Keratinocyte (primary cell): ENCODE measurements around the gene LCK. TPM values are rescaled to one million over a fixed set of nuclear protein-coding genes. Genes with fewer than 3 reads are reported as not detected.
A peak's percentile ranks its signal among the peaks of the same experiment; 100 is the strongest.
"Not testable (repeated sequence)": the region's sequence is repeated elsewhere in the genome, so short reads cannot be mapped to it uniquely, and the experiment has no call there.

Source experiments
- DNase-seq: peaks from one replicate; pipeline ENCODE4 v3.0.0-alpha.2; 2011; ENCODE audit warnings: low read depth, missing footprints, low spot score
- FAIRE-seq: peaks from 2 replicates; lab custom pipeline; 2011; peaks lifted over from hg19 to GRCh38; lab: Jason Lieb, UNC
- H2AFZ ChIP-seq: 2 replicates; pipeline ENCODE4 v1.6.0; 2012; ENCODE audit warnings: low read length, control low read depth, inconsistent platforms; ENCODE audit not compliant: control insufficient read depth
- H3K27ac ChIP-seq: 2 replicates; pipeline ENCODE4 v1.5.1; 2011; ENCODE audit warnings: low read length; ENCODE audit not compliant: control insufficient read depth, insufficient read depth
- H3K27me3 ChIP-seq: 3 replicates; pipeline ENCODE4 v1.6.0; 2011; ENCODE audit warnings: low read length; ENCODE audit not compliant: control insufficient read depth, insufficient read depth; ENCODE audit errors: extremely low read depth
- H3K36me3 ChIP-seq, 2 experiments: 2 replicates in 1 of 2; 3 replicates in 1 of 2; pipeline ENCODE4 v1.5.1; 2011; ENCODE audit warnings: low read length in 2 of 2, mild to moderate bottlenecking in 1 of 2; ENCODE audit not compliant: control insufficient read depth in 2 of 2, insufficient read depth in 2 of 2; ENCODE audit errors: extremely low read depth in 1 of 2
- H3K4me1 ChIP-seq: 3 replicates; pipeline ENCODE4 v1.5.1; 2011; ENCODE audit warnings: low read length; ENCODE audit not compliant: control insufficient read depth, insufficient read depth; ENCODE audit errors: extremely low read depth
- H3K4me2 ChIP-seq: 3 replicates; pipeline ENCODE4 v1.6.0; 2011; ENCODE audit warnings: low read depth, low read length; ENCODE audit not compliant: control insufficient read depth, insufficient read depth; ENCODE audit errors: extremely low read depth
- H3K4me3 ChIP-seq, 3 experiments: fragments of 200-600 bp in 1 of 3; sonication (generic) in 1 of 3; 2 replicates in 2 of 3; 3 replicates in 1 of 3; pipeline ENCODE4 v1.5.1; 2011 to 2016; ENCODE audit warnings: low read length in 3 of 3, mild to moderate bottlenecking in 3 of 3, control low read depth in 2 of 3, inconsistent platforms in 1 of 3, low read depth in 1 of 3, mixed read lengths in 1 of 3, mixed run types in 1 of 3, moderate library complexity in 1 of 3; ENCODE audit not compliant: control insufficient read depth in 2 of 3, insufficient read depth in 2 of 3; ENCODE audit errors: extremely low read depth in 1 of 3
- H3K79me2 ChIP-seq: 2 replicates; pipeline ENCODE4 v1.6.0; 2012; ENCODE audit warnings: low read length; ENCODE audit not compliant: control insufficient read depth, insufficient read depth
- H3K9ac ChIP-seq: 3 replicates; pipeline ENCODE4 v1.6.0; 2011; ENCODE audit warnings: low read length; ENCODE audit not compliant: control insufficient read depth, insufficient read depth; ENCODE audit errors: extremely low read depth
- H3K9me1 ChIP-seq: 3 replicates; pipeline ENCODE4 v1.6.0; 2011; ENCODE audit warnings: low read length; ENCODE audit not compliant: control insufficient read depth, insufficient read depth; ENCODE audit errors: extremely low read depth
- H3K9me3 ChIP-seq: 2 replicates; pipeline ENCODE4 v1.5.1; 2012; ENCODE audit warnings: low read depth, low read length; ENCODE audit not compliant: control insufficient read depth
- H4K20me1 ChIP-seq: 3 replicates; pipeline ENCODE4 v1.6.0; 2011; ENCODE audit warnings: low read length; ENCODE audit not compliant: control insufficient read depth, insufficient read depth; ENCODE audit errors: extremely low read depth
- EZH2 ChIP-seq: IDR thresholded peaks from one replicate; pipeline ENCODE4 v1.6.1; 2012; ENCODE audit warnings: inconsistent platforms, mild to moderate bottlenecking, low read length, moderate library complexity
- dilution Hi-C: fragments of 300-500 bp; cut with MboI; formaldehyde crosslinking; loops from one replicate; pipeline ENCODE4 v1.7.0; 2020; ENCODE audit warnings: low sequenced_read_pairs; ENCODE audit not compliant: extremely low pct_ligation_motif_present
- polyA plus RNA-seq, 5 experiments: library from polyadenylated mRNA; depleted of rRNA in 3 of 5; stranded (reverse) in 3 of 5; stranded (forward) in 1 of 5; unstranded in 1 of 5; fragments of >200 nt; gene quantifications; 1 replicate in 1 of 5; 2 replicates in 3 of 5; 3 replicates in 1 of 5; pipeline versions ENCODE4 v1.2.1 to v1.2.3, GENCODE V29; 2011 to 2012; ENCODE audit warnings: missing spikeins in 2 of 5, low read depth in 1 of 5, low replicate concordance in 1 of 5
- TF ChIP-seq, protein P1 (sequence below), 3 experiments: IDR thresholded peaks in 1 of 3; conservative IDR thresholded peaks in 1 of 3; optimal IDR thresholded peaks in 1 of 3; 2 replicates in 2 of 3; 3 replicates in 1 of 3; pipeline versions ENCODE3 to v1.5.1; 2011; ENCODE audit warnings: low read length in 3 of 3, mild to moderate bottlenecking in 3 of 3, moderate library complexity in 2 of 3, control low read depth in 1 of 3, inconsistent platforms in 1 of 3; ENCODE audit not compliant: insufficient read depth in 2 of 3; ENCODE audit errors: extremely low read depth in 1 of 3

The LCK gene
- polyA plus RNA-seq, 1 donor (not counting 4 experiments of a cell fraction or from before 2014, with no cell fraction given): 0.16 TPM

DNA sequence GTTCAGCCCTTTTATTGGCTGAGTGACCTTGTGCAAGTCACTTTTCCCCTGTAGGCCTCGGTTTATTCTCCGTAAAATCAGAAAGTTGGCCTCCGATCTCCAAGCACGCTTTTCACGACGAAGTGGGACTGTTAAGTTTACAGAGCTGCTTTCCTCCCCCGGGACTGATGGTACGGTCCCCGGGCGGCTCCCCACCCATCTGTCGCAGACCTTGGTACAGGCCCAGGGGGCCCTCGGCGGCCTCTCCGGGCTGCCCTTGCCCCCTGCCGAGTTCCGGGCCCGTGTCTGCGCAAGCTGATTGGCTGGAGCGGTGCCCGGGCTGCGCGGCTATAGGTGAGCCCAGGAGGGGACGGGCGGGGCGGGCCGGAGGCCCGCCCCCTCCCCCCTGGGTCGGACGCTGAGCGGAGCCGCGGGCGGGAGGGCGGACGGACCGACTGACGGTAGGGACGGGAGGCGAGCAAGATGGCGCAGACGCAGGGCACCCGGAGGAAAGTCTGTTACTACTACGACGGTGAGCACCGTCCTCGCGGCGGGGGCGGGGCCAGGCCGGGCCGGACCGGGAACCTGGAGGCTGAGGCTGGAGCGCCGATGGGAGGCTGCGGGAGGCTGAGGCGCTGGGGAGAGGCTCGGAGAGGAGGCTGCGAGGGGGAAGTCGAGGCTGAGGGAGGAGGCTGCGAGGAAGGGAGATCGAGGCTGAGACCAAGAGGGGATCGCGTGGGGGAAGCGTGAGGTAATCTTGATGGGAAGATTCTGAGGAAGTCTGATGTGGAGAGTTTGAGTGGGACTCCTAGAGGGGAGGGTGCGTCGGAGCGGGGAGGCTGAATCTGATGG is 40.9 kb downstream of the LCK start, which contains the start of gene HDAC1:
HDAC1 (plus strand) TSS at position 376 of the 831 bp plus-strand sequence; CDS start at position 463, 87 bp downstream.
- Histone ChIP-seq H3K4me2 (peak within 1 kb of the TSS; percentile 94), H3K27ac (peak within 1 kb of the TSS; percentile 93), H3K9ac (peak within 1 kb of the TSS; percentile 92), H3K36me3 (no peaks in the 10 kb centered on the region), H3K4me1 (peaks cover 13% of the 10 kb centered on the region), H3K9me3 (no peaks in the 10 kb centered on the region), H3K4me3 (peak within 1 kb of the TSS; percentile 81 to 92 (median 85)), H3K27me3 (no peaks in the 10 kb centered on the region), H3K9me1 (no peaks in the 10 kb centered on the region), H4K20me1 (no peaks in the 10 kb centered on the region), H3K79me2 (peaks cover 43% of the 10 kb centered on the region), H2AFZ (peak within 1 kb of the TSS; percentile 96)
- TF ChIP-seq EZH2: no peak
- TF ChIP-seq, protein P1, sequence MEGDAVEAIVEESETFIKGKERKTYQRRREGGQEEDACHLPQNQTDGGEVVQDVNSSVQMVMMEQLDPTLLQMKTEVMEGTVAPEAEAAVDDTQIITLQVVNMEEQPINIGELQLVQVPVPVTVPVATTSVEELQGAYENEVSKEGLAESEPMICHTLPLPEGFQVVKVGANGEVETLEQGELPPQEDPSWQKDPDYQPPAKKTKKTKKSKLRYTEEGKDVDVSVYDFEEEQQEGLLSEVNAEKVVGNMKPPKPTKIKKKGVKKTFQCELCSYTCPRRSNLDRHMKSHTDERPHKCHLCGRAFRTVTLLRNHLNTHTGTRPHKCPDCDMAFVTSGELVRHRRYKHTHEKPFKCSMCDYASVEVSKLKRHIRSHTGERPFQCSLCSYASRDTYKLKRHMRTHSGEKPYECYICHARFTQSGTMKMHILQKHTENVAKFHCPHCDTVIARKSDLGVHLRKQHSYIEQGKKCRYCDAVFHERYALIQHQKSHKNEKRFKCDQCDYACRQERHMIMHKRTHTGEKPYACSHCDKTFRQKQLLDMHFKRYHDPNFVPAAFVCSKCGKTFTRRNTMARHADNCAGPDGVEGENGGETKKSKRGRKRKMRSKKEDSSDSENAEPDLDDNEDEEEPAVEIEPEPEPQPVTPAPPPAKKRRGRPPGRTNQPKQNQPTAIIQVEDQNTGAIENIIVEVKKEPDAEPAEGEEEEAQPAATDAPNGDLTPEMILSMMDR (optimal IDR thresholded peaks at IDR 0.05 in 1 of 3, IDR thresholded peaks at IDR 0.05 in 1 of 3, conservative IDR thresholded peaks at IDR 0.05 in 1 of 3; ENCODE audit: extremely low read depth in 1 of 3, insufficient read depth in 2 of 3, low read length in 3 of 3): no peak
- peak; percentile 77 for DNase-seq
- dilution Hi-C loops: no loop called here
- FAIRE-seq: no peak

DNA sequence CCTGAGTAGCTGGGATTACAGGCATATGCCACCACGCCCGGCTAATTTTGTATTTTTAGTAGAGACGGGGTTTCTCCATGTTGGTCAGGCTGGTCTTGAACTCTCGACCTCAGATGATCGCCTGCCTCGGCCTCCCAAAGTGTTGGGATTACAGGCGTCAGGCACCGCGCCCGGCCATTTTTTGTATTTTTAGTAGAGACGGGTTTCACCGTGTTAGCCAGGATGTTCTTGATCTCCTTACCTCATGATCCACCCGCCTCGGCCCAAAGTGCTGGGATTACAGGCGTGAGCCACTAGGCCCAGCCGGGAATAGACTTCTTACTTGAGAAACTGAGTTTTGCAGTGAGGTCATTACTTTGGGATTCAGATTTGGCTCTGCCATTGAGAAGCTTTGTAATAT is 47.1 kb downstream of the LCK start:
- H3K27ac ChIP-seq, H3K27me3 ChIP-seq, FAIRE-seq, dilution Hi-C loops, H3K4me3 ChIP-seq, H3K9me3 ChIP-seq, H3K9me1 ChIP-seq, H2AFZ ChIP-seq, H3K36me3 ChIP-seq, DNase-seq, H4K20me1 ChIP-seq, H3K4me2 ChIP-seq, H3K9ac ChIP-seq, H3K4me1 ChIP-seq: not testable (repeated sequence)
- H3K79me2 ChIP-seq: peaks cover 68% of the 10 kb centered on the region
